Mucosa of descending colon (tissue), 3 donors: ENCODE data around the gene ENTREP1. TPM values are rescaled to one million over a fixed set of nuclear protein-coding genes. Genes with fewer than 3 reads are reported as not detected.
"Not testable (repeated sequence)": the region's sequence is repeated elsewhere in the genome, so short reads cannot be mapped to it uniquely, and the experiment has no call there.

Experiments
- ATAC-seq: fragments of 200-7000 bp; cut with Tn5 transposase; one replicate; pipeline ENCODE4 v1.9.1; 2020; ENCODE audit warnings: mild to moderate bottlenecking, moderate library complexity
- DNase-seq, 3 donors: peaks; one replicate each; pipeline ENCODE4 v3.0.0-alpha.2; 2020
- H3K36me3 ChIP-seq: fragments of 200-600 bp; one replicate; pipeline ENCODE4 v1.8.0; 2021; ENCODE audit warnings: low read depth, mild to moderate bottlenecking
- H3K4me1 ChIP-seq: fragments of 200-600 bp; one replicate; pipeline ENCODE4 v1.8.0; 2021; ENCODE audit warnings: low read depth, mild to moderate bottlenecking
- H3K4me3 ChIP-seq: fragments of 200-600 bp; one replicate; pipeline ENCODE4 v1.8.0; 2021; ENCODE audit warnings: mild to moderate bottlenecking
- H3K9me3 ChIP-seq: fragments of 200-600 bp; one replicate; pipeline ENCODE4 v1.8.0; 2021; ENCODE audit warnings: mild to moderate bottlenecking
- CTCF ChIP-seq: fragments of 200-600 bp; IDR thresholded peaks from one replicate; pipeline ENCODE4 v1.8.0; 2022; ENCODE audit warnings: antibody characterized with exemption, mild to moderate bottlenecking
- intact Hi-C, 2 donors: fragments of 100-400 bp; cut with DNase I in 1 of 2; cut with micrococcal nuclease in 1 of 2; formaldehyde crosslinking; loops; one replicate each; pipeline versions ENCODE4 v1.11.0 to v1.11.1; 2022; cut with DNase I, micrococcal nuclease
- total RNA-seq, 3 donors: library from RNA; stranded (reverse); fragmentation: NEBNext Ultra II Directional in 2 of 3; extraction: Animal tissue kit (Norgen Biotek cat#: 25700) in 2 of 3; gene quantifications; one replicate each; pipeline versions ENCODE4 v1.2.1 to v1.2.4, GENCODE V29; 2021 to 2023
- donor health status: DM: no; HTN: no; CAD: no; lungs with moderate emphysema.
- donor health status: DM: no; HTN: no; CAD: no.
- donor health status: DM: no; HTN: yes; CAD: no.

The ENTREP1 gene
- total RNA-seq, 3 donors from 2014 or later: 1.3 to 4.1 (median 3.4) TPM

- no peaks in the 10 kb centered on the region for H3K9me3 ChIP-seq
- no peak for TF ChIP-seq CTCF
- H3K36me3 ChIP-seq: no peaks in the 10 kb centered on the region
- no peak overlapping the region for H3K4me3 ChIP-seq
- ATAC-seq (no peak), DNase-seq (no peak)
- H3K4me1 ChIP-seq: no peaks in the 10 kb centered on the region
- intact Hi-C loops: no loop called here
These were observed 72.6 kb downstream of the ENTREP1 start for GRCh38 chr9:69397384-69398214.

- DNase-seq: no peak
- H3K4me1 ChIP-seq: no peaks in the 10 kb centered on the region
- TF ChIP-seq CTCF: no peak
- intact Hi-C loops: no loop called here
- H3K9me3 ChIP-seq: no peaks in the 10 kb centered on the region
- ATAC-seq: no peak
- no peaks in the 10 kb centered on the region for H3K36me3 ChIP-seq
- H3K4me3 ChIP-seq: no peak overlapping the region
These were observed 75.5 kb downstream of the ENTREP1 start for GRCh38 chr9:69400470-69400869.

- H3K9me3 ChIP-seq, intact Hi-C loops, DNase-seq, H3K36me3 ChIP-seq, H3K4me3 ChIP-seq, ATAC-seq, H3K4me1 ChIP-seq: not testable (repeated sequence)
These were observed 84.9 kb downstream of the ENTREP1 start for GRCh38 chr9:69409936-69410335.

GRCh38 chr9:69411246-69411645 is 86.2 kb downstream of the ENTREP1 start:
- no peak for ATAC-seq
- H3K9me3 ChIP-seq: no peaks in the 10 kb centered on the region
- TF ChIP-seq CTCF: no peak
- DNase-seq: no peak
- H3K4me1 ChIP-seq: no peaks in the 10 kb centered on the region
- H3K4me3 ChIP-seq: no peak overlapping the region
- intact Hi-C loops: no loop called here
- no peaks in the 10 kb centered on the region for H3K36me3 ChIP-seq

GRCh38 chr9:69411931-69412740 is 87.1 kb downstream of the ENTREP1 start:
- no peak overlapping the region for H3K4me3 ChIP-seq
- intact Hi-C loops: no loop called here
- H3K36me3 ChIP-seq: no peaks in the 10 kb centered on the region
- no peak for DNase-seq
- no peak for ATAC-seq
- H3K4me1 ChIP-seq: no peaks in the 10 kb centered on the region
- no peak for TF ChIP-seq CTCF
- H3K9me3 ChIP-seq: no peaks in the 10 kb centered on the region

- Histone ChIP-seq H3K9me3 (no peaks in the 10 kb centered on the region), H3K4me1 (no peaks in the 10 kb centered on the region), H3K4me3 (no peak overlapping the region), H3K36me3 (no peaks in the 10 kb centered on the region)
- intact Hi-C loops: no loop called here
- DNase-seq (peak in 2 of 3 donors; percentile 55 to 57), ATAC-seq (peak; percentile 72)
- no peak for TF ChIP-seq CTCF
These were observed 87.7 kb downstream of the ENTREP1 start for GRCh38 chr9:69412741-69413150.
